Heart left ventricle (tissue), 16 donors: ENCODE data around the gene ARFRP1. TPM values are rescaled to one million over a fixed set of nuclear protein-coding genes. Genes with fewer than 3 reads are reported as not detected.

Source experiments
- ATAC-seq, 4 donors: fragments of 200-7000 bp; cut with Tn5 transposase; one replicate each; pipeline ENCODE4 v1.9.1; 2020 to 2022; ENCODE audit warnings: moderate library complexity in 4 of 4, mild to moderate bottlenecking in 3 of 4, moderate number of reproducible peaks in 1 of 4
- DNase-seq, 5 donors: peaks; one replicate each; pipeline ENCODE4 v3.0.0-alpha.2; 2020
- H3K27ac ChIP-seq, 12 donors: fragments of 200-600 bp; sonication (generic) in 4 of 12; one replicate each; pipeline versions ENCODE4 v1.5.0 to v1.8.0; 2016 to 2022; ENCODE audit warnings: mild to moderate bottlenecking in 2 of 12
- H3K27me3 ChIP-seq, 9 donors: fragments of 200-600 bp; sonication (generic) in 2 of 9; one replicate each; pipeline versions ENCODE4 v1.5.1 to v1.8.0; 2016 to 2022; ENCODE audit warnings: mild to moderate bottlenecking in 3 of 9
- H3K36me3 ChIP-seq, 9 donors: fragments of 200-600 bp; sonication (generic) in 2 of 9; one replicate each; pipeline versions ENCODE4 v1.5.0 to v1.8.0; 2018 to 2022; ENCODE audit warnings: mild to moderate bottlenecking in 2 of 9
- H3K4me1 ChIP-seq, 12 donors: fragments of 200-600 bp; sonication (generic) in 4 of 12; one replicate each; pipeline versions ENCODE4 v1.5.0 to v1.8.0; 2016 to 2022; ENCODE audit warnings: mild to moderate bottlenecking in 3 of 12
- H3K4me3 ChIP-seq, 12 donors: fragments of 200-600 bp; sonication (generic) in 4 of 12; one replicate each; pipeline versions ENCODE4 v1.5.0 to v1.8.0; 2017 to 2022; ENCODE audit warnings: mild to moderate bottlenecking in 9 of 12, moderate library complexity in 4 of 12
- H3K9me3 ChIP-seq, 12 donors: fragments of 200-600 bp; sonication (generic) in 4 of 12; one replicate each; pipeline versions ENCODE4 v1.5.0 to v1.8.0; 2016 to 2022; ENCODE audit warnings: mild to moderate bottlenecking in 1 of 12
- POLR2A ChIP-seq, 2 donors: fragments of 450-650 bp; IDR thresholded peaks; one replicate each; pipeline ENCODE4 v1.6.1; 2017; ENCODE audit warnings: antibody characterized with exemption in 2 of 2, mild to moderate bottlenecking in 2 of 2, moderate library complexity in 2 of 2
- WGBS, 4 donors: extraction: QIAGEN DNeasy Blood & Tissue Kit in 2 of 4; methylation state at CpG; one replicate each; pipeline versions ENCODE4 v1.1.5 to v1.1.7; 2013 to 2018; 5-methylcytosine and 5-hydroxymethylcytosine counted together
- intact Hi-C, 10 donors: fragments of 100-400 bp; cut with DNase I; formaldehyde crosslinking; loops; one replicate each; pipeline versions ENCODE4 v1.11.1 to v1.14.2; 2022
- polyA plus RNA-seq, 2 donors: library from polyadenylated mRNA; stranded (reverse); fragments of 200-250 nt; gene quantifications; one replicate each; pipeline ENCODE4 v1.2.3, GENCODE V29; 2013
- total RNA-seq, 9 donors: library from RNA; depleted of rRNA in 2 of 9; stranded (reverse); fragments of >200 nt in 2 of 9; fragmentation: NEBNext Ultra II Directional in 3 of 9; extraction: Animal tissue kit (Norgen Biotek cat#: 25700) in 3 of 9; gene quantifications; one replicate each; pipeline versions ENCODE4 v1.1.0 to v1.2.4, GENCODE V29; 2016 to 2023
- TF ChIP-seq, protein P1 (sequence below), 12 donors: fragments of 200-600 bp; sonication (generic) in 4 of 12; IDR thresholded peaks; one replicate each; pipeline versions ENCODE4 v1.5.0 to v1.8.0; 2018 to 2022; ENCODE audit warnings: antibody characterized with exemption in 12 of 12, mild to moderate bottlenecking in 5 of 12
- donor health status: ischemic (EF 13 %, LVEDD 7.1; RV severe dilation, severe dysfunction).
- donor health status: healthy with polysubstance abuse.
- donor health status: DM: no; HTN: yes; CAD: no.
- donor health status: DM: no; HTN: no; CAD: no.
- donor health status: ischemic (EF 25% LVEDD 6.9; RV normal size, moderate dysfunction).
- donor health status: ischemic (EF 25% LVEDD 5.7; RV mildly dilated, moderate dysfunction).
- donor health status: healthy.
- donor health status: DM: yes; HTN: yes; CAD: no.
- donor health status: ischemic (EF 35%, LVEDD 5.7; RV mildly dilated, moderate dysfunction).
- donor health status: nonischemic (EF 11% LVEDD 7.7; RV severe dilation, severe dysfunction).
- donor health status: DM: yes; HTN: yes; CAD: no.
- donor health status: PGD.
- donor health status: ischemic (EF 29% LVEDD 5.4; RV normal size, mild dysfunction).
- donor health status: nonischemic (EF 23%, LVEDD 6.1; RV moderate dilation, normal function).

Gene ARFRP1
- total and polyA plus RNA-seq, 11 donors = 27.3 to 47.8 (median 35.9) TPM

DNA sequence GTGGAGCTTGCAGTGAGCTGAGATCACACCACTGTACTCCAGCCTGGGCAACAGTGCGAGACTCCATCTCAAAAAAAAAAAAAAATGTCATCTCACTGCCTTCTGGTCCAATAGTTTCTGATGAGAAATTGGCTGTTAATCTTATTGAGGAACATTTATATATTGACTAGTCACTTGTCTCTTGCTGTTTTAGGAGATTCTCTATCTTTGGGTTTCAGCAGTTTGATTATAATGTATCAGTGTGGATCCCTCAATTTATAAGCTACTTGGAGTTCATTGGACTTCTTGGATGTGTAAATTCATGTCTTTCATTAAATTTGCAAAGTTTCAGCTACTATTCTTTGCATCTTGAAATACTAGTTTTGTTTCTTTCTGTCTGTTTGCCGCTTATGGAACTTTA, 11.2 kb upstream of the ARFRP1 start:
- peaks cover 3 to 77% (median 50%) of the 10 kb centered on the region in 9 donors for H3K36me3 ChIP-seq
- ATAC-seq (no peak), DNase-seq (no peak)
- H3K9me3 ChIP-seq = peaks cover 0 to 38% (median 18%) of the 10 kb centered on the region in 12 donors
- H3K27me3 ChIP-seq = no peaks in the 10 kb centered on the region
- TF ChIP-seq, protein P1, sequence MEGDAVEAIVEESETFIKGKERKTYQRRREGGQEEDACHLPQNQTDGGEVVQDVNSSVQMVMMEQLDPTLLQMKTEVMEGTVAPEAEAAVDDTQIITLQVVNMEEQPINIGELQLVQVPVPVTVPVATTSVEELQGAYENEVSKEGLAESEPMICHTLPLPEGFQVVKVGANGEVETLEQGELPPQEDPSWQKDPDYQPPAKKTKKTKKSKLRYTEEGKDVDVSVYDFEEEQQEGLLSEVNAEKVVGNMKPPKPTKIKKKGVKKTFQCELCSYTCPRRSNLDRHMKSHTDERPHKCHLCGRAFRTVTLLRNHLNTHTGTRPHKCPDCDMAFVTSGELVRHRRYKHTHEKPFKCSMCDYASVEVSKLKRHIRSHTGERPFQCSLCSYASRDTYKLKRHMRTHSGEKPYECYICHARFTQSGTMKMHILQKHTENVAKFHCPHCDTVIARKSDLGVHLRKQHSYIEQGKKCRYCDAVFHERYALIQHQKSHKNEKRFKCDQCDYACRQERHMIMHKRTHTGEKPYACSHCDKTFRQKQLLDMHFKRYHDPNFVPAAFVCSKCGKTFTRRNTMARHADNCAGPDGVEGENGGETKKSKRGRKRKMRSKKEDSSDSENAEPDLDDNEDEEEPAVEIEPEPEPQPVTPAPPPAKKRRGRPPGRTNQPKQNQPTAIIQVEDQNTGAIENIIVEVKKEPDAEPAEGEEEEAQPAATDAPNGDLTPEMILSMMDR (IDR thresholded peaks at IDR 0.05) = no peak
- WGBS, 4 donors = 97 to 100% (median 100%) methylated on average over 2 of the region's 2 CpGs
- no peaks in the 10 kb centered on the region for H3K4me1 ChIP-seq
- intact Hi-C loops = loop anchor here in 1 of 10 donors (10.0 kb wide), 1 partner anchor 146 kb away; the partner anchor contains the start of genes ABHD16B and TPD52L2
- no peak overlapping the region for H3K4me3 ChIP-seq
- H3K27ac ChIP-seq = no peak overlapping the region

DNA sequence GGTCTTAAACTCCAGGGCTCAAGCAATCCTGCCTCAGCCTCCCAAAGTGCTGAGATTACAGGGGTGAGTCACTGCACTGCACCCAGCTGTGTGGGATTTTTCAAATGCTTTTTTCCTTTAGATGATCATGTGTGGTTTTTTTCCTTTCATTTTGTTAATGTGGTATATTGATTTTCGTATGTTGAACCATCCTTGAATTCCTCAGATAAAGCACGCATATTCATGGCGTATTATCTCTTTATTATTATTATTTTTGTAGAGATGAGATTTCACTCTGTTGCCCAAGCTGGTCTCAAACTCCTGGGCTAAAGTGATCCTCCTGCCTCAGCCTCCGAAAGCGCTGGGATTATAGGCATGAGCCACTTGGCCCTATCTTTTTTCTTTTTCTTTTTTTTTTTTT, 7.1 kb upstream of the ARFRP1 start:
- intact Hi-C loops = loop anchor here in 1 of 10 donors (10.0 kb wide), 1 partner anchor 150 kb away; the partner anchor contains the start of genes ABHD16B and TPD52L2
- Histone ChIP-seq H3K4me3 (no peak overlapping the region), H3K27ac (no peak overlapping the region), H3K4me1 (peaks cover 0 to 13% (median 0%) of the 10 kb centered on the region in 12 donors), H3K36me3 (peaks cover 0 to 88% (median 68%) of the 10 kb centered on the region in 9 donors), H3K9me3 (peaks cover 0 to 49% (median 18%) of the 10 kb centered on the region in 12 donors), H3K27me3 (no peaks in the 10 kb centered on the region)
- 98 to 99% (median 98%) methylated on average over 5 of the region's 5 CpGs for WGBS, 4 donors
- no peak for TF ChIP-seq POLR2A (IDR thresholded peaks at IDR 0.05)
- TF ChIP-seq, protein P1 (IDR thresholded peaks at IDR 0.05) = no peak
- no peak for DNase-seq
- no peak for ATAC-seq

DNA sequence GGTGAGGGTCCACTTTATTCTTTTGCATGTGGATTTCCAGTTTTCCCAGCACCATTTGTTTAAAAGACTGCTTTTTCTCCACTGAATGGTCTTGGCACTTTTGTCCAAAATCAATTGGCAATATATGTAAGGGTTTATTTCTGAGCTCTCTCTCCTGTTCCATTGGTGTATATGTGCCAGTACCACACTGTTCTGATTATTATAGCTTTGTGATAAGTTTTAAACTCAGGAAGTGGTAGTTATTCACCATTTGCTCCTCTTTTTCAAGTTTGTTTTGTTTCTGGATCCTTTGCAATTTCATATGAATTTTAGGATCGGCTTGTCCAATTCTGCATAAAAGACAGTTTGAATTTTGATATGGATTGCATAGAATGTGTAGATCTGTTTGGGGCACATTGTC, 4.4 kb upstream of the ARFRP1 start:
- peaks cover 0 to 76% (median 58%) of the 10 kb centered on the region in 9 donors for H3K36me3 ChIP-seq
- peaks cover 0 to 35% (median 10%) of the 10 kb centered on the region in 12 donors for H3K9me3 ChIP-seq
- peaks cover 0 to 28% (median 12%) of the 10 kb centered on the region in 12 donors for H3K4me1 ChIP-seq
- no peaks in the 10 kb centered on the region for H3K27me3 ChIP-seq
- TF ChIP-seq, protein P1 (IDR thresholded peaks at IDR 0.05) = no peak
- no peak for TF ChIP-seq POLR2A (IDR thresholded peaks at IDR 0.05)
- H3K27ac ChIP-seq = no peak overlapping the region
- DNase-seq (no peak), ATAC-seq (no peak)
- 97 to 100% (median 100%) methylated on average over 1 of the region's 1 CpG for WGBS, 4 donors
- intact Hi-C loops = loop anchor here in 1 of 10 donors (10.0 kb wide), 1 partner anchor 153 kb away; the partner anchor contains the start of genes ABHD16B and TPD52L2
- H3K4me3 ChIP-seq = no peak overlapping the region

DNA sequence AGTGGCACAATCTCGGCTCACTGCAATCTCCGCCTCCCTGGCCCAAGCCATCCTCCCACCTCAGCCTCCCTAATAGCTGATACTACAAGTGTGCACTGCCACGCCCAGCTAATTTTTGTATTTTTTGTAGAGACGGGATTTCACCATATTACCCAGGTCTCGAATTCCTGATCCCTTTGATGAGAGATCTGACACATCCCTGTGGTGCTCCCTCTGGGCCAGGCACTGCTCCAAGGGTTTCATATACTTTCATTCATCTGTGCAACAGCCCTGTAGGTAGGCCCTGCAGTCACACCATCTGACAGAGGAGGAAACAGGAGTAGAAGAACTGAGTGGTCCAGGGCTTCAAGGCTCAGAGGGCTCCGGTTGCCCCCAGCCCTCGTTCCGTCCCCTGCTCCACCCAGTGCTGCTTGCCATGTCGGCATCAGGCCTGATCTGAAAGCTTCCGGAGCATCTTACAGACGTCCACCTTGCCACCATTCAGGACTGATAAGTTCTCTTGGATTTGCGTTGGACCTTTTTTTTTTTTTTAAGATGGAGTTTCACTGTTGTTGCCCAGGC, 3.4 kb upstream of the ARFRP1 start:
- Histone ChIP-seq H3K36me3 (peaks cover 0 to 77% (median 61%) of the 10 kb centered on the region in 9 donors), H3K27ac (no peak overlapping the region), H3K27me3 (no peaks in the 10 kb centered on the region), H3K9me3 (peaks cover 0 to 32% (median 10%) of the 10 kb centered on the region in 12 donors), H3K4me1 (peaks cover 3 to 37% (median 21%) of the 10 kb centered on the region in 12 donors), H3K4me3 (no peak overlapping the region)
- intact Hi-C loops = loop anchor here in 1 of 10 donors (10.0 kb wide), 1 partner anchor 154 kb away; the partner anchor contains the start of genes ABHD16B and TPD52L2
- DNase-seq (no peak), ATAC-seq (no peak)
- TF ChIP-seq POLR2A (IDR thresholded peaks at IDR 0.05) = no peak
- TF ChIP-seq, protein P1 (IDR thresholded peaks at IDR 0.05) = no peak
- WGBS, 4 donors = 81 to 85% (median 83%) methylated on average over 12 of the region's 12 CpGs
